Left lung (tissue), 10 donors: Measurements from ENCODE around the gene RORC. TPM values are rescaled to one million over a fixed set of nuclear protein-coding genes. Genes with fewer than 3 reads are reported as not detected.

ENCODE experiments used
- ATAC-seq: fragments of 200-7000 bp; cut with Tn5 transposase; one replicate; pipeline ENCODE4 v1.9.1; 2020; ENCODE audit warnings: moderate library complexity
- DNase-seq, 4 donors: peaks; one replicate each; pipeline ENCODE4 v3.0.0-alpha.2; 2013 to 2020
- H3K27ac ChIP-seq, 2 donors: fragments of 200-600 bp; sonication (generic) in 1 of 2; one replicate each; pipeline versions ENCODE4 v1.5.0 to v1.8.0; 2020 to 2021
- H3K27me3 ChIP-seq, 2 donors: fragments of 200-600 bp; sonication (generic) in 1 of 2; one replicate each; pipeline versions ENCODE4 v1.5.0 to v1.8.0; 2020 to 2021
- H3K36me3 ChIP-seq, 2 donors: fragments of 200-600 bp; sonication (generic) in 1 of 2; one replicate each; pipeline versions ENCODE4 v1.5.0 to v1.8.0; 2020 to 2021
- H3K4me1 ChIP-seq, 2 donors: fragments of 200-600 bp; one replicate each; pipeline ENCODE4 v1.8.0; 2021
- H3K4me3 ChIP-seq, 2 donors: fragments of 200-600 bp; sonication (generic) in 1 of 2; one replicate each; pipeline versions ENCODE4 v1.5.0 to v1.8.0; 2020 to 2021; ENCODE audit warnings: mild to moderate bottlenecking in 1 of 2
- H3K9me3 ChIP-seq, 2 donors: fragments of 200-600 bp; sonication (generic) in 1 of 2; one replicate each; pipeline versions ENCODE4 v1.5.0 to v1.8.0; 2020 to 2021
- CTCF ChIP-seq, 2 donors: fragments of 200-600 bp; sonication (generic) in 1 of 2; IDR thresholded peaks; one replicate each; pipeline versions ENCODE4 v1.5.0 to v1.8.0; 2021; ENCODE audit warnings: antibody characterized with exemption in 2 of 2
- intact Hi-C, 2 donors: fragments of 100-400 bp; cut with DNase I; formaldehyde crosslinking; loops; one replicate each; pipeline versions ENCODE4 v1.11.2 to v1.14.2; 2022
- polyA plus RNA-seq, 6 donors: library from polyadenylated mRNA; unstranded; fragments of 120-200 nt; gene quantifications; one replicate each; pipeline ENCODE4 v1.2.1, GENCODE V29; 2013; ENCODE audit not compliant: insufficient read length in 6 of 6
- total RNA-seq, 2 donors: library from RNA; stranded (reverse); fragmentation: NEBNext Ultra II Directional; extraction: Animal tissue kit (Norgen Biotek cat#: 25700); gene quantifications; one replicate each; pipeline ENCODE4 v1.2.1, GENCODE V29; 2021
- donor health status: DM: no; HTN: yes; CAD: no.
- donor health status: DM: no; HTN: no; CAD: no.

RORC gene
- total and polyA plus RNA-seq, 8 donors: 5.4 to 11.8 (median 10.3) TPM

GRCh38 chr1:151867765-151868411 is 36.3 kb upstream of the RORC start:
- H3K4me1 ChIP-seq: peaks cover 0 to 5% of the 10 kb centered on the region in 2 donors
- no peak for TF ChIP-seq CTCF (IDR thresholded peaks at IDR 0.05)
- no peaks in the 10 kb centered on the region for H3K27me3 ChIP-seq
- no peak overlapping the region for H3K4me3 ChIP-seq
- no peaks in the 10 kb centered on the region for H3K36me3 ChIP-seq
- intact Hi-C loops: no loop called here
- no peaks in the 10 kb centered on the region for H3K9me3 ChIP-seq
- DNase-seq (no peak), ATAC-seq (peak; percentile 33)
- peak overlapping the region in 1 of 2 donors; percentile 49 for H3K27ac ChIP-seq

- Histone ChIP-seq H3K27me3 (no peaks in the 10 kb centered on the region), H3K4me3 (no peak overlapping the region), H3K27ac (no peak overlapping the region), H3K4me1 (peaks cover 0 to 5% of the 10 kb centered on the region in 2 donors), H3K36me3 (no peaks in the 10 kb centered on the region), H3K9me3 (no peaks in the 10 kb centered on the region)
- DNase-seq (no peak), ATAC-seq (peak; percentile 35)
- intact Hi-C loops: no loop called here
- TF ChIP-seq CTCF (IDR thresholded peaks at IDR 0.05): no peak
Measured at GRCh38 chr1:151867321-151867720, 35.7 kb upstream of the RORC start.

- no peaks in the 10 kb centered on the region for H3K9me3 ChIP-seq
- ATAC-seq (no peak), DNase-seq (no peak)
- intact Hi-C loops: no loop called here
- no peak for TF ChIP-seq CTCF (IDR thresholded peaks at IDR 0.05)
- H3K4me1 ChIP-seq: peaks cover 0 to 5% of the 10 kb centered on the region in 2 donors
- H3K27me3 ChIP-seq: no peaks in the 10 kb centered on the region
- no peak overlapping the region for H3K27ac ChIP-seq
- no peaks in the 10 kb centered on the region for H3K36me3 ChIP-seq
- no peak overlapping the region for H3K4me3 ChIP-seq
Measured at GRCh38 chr1:151864411-151864810, 32.8 kb upstream of the RORC start.

- ATAC-seq (no peak), DNase-seq (no peak)
- H3K4me1 ChIP-seq: peaks cover 0 to 9% of the 10 kb centered on the region in 2 donors
- H3K27me3 ChIP-seq: no peaks in the 10 kb centered on the region
- no peak overlapping the region for H3K27ac ChIP-seq
- no peaks in the 10 kb centered on the region for H3K36me3 ChIP-seq
- H3K4me3 ChIP-seq: no peak overlapping the region
- TF ChIP-seq CTCF (IDR thresholded peaks at IDR 0.05): no peak
- intact Hi-C loops: no loop called here
- no peaks in the 10 kb centered on the region for H3K9me3 ChIP-seq
Measured at GRCh38 chr1:151862604-151863003, 31.0 kb upstream of the RORC start.

- DNase-seq (no peak), ATAC-seq (no peak)
- no peaks in the 10 kb centered on the region for H3K27me3 ChIP-seq
- H3K36me3 ChIP-seq: no peaks in the 10 kb centered on the region
- no peak overlapping the region for H3K27ac ChIP-seq
- intact Hi-C loops: no loop called here
- no peak for TF ChIP-seq CTCF (IDR thresholded peaks at IDR 0.05)
- H3K4me1 ChIP-seq: peaks cover 0 to 18% of the 10 kb centered on the region in 2 donors
- H3K9me3 ChIP-seq: no peaks in the 10 kb centered on the region
- no peak overlapping the region for H3K4me3 ChIP-seq
Measured at GRCh38 chr1:151860504-151861187, 29.0 kb upstream of the RORC start.
